ENCODE results near the gene KCNN1.
"Not testable (repeated sequence)": the region's sequence is repeated elsewhere in the genome, so short reads cannot be mapped to it uniquely, and the experiment has no call there.

Gene KCNN1

GRCh38 chr19:17966550-17967256, at the start of gene KCNN1:
TSS of gene KCNN1 (plus strand) at chr19:17967107. CDS start at chr19:17973889, 6,782 bp downstream.
- DNase-seq (ENCODE audit: low read depth in 2 of 2): no peak

- DNase-seq (ENCODE audit: low read depth in 2 of 2): not testable (repeated sequence)
These were observed 48.8 kb upstream of the KCNN1 start for GRCh38 chr19:17918151-17918550.

GRCh38 chr19:17919122-17919521, 47.8 kb upstream of the KCNN1 start:
- not testable (repeated sequence) for DNase-seq (ENCODE audit: low read depth in 2 of 2)

GRCh38 chr19:17920527-17920926, 46.4 kb upstream of the KCNN1 start:
- no peak for DNase-seq (ENCODE audit: low read depth in 2 of 2)

- no peak for DNase-seq (ENCODE audit: low read depth in 2 of 2)
These were observed 44.8 kb upstream of the KCNN1 start for GRCh38 chr19:17922138-17922537.

GRCh38 chr19:17926044-17926443, 40.9 kb upstream of the KCNN1 start:
- DNase-seq (ENCODE audit: low read depth in 2 of 2): no peak

GRCh38 chr19:17929056-17929455, 37.9 kb upstream of the KCNN1 start:
- no peak for DNase-seq (ENCODE audit: low read depth in 2 of 2)

GRCh38 chr19:17931532-17932191, 35.2 kb upstream of the KCNN1 start:
- DNase-seq (ENCODE audit: low read depth in 2 of 2): no peak

- DNase-seq (ENCODE audit: low read depth in 2 of 2): peak; percentile 88 to 90
These were observed 34.2 kb upstream of the KCNN1 start, which contains the start of gene CCDC124 for GRCh38 chr19:17932485-17933338. TSS of gene CCDC124 (plus strand) at chr19:17933015. CDS start at chr19:17936421, 3,406 bp downstream.

GRCh38 chr19:17933414-17934129, 33.3 kb upstream of the KCNN1 start:
- DNase-seq (ENCODE audit: low read depth in 2 of 2): no peak

- no peak for DNase-seq (ENCODE audit: low read depth in 2 of 2)
These were observed 30.5 kb upstream of the KCNN1 start for GRCh38 chr19:17936379-17936778.

GRCh38 chr19:17937371-17937900, 29.5 kb upstream of the KCNN1 start:
- no peak for DNase-seq (ENCODE audit: low read depth in 2 of 2)

- DNase-seq (ENCODE audit: low read depth in 2 of 2): peak; percentile 80
These were observed 28.6 kb upstream of the KCNN1 start for GRCh38 chr19:17938092-17938845.

GRCh38 chr19:17942181-17942580, 24.7 kb upstream of the KCNN1 start:
- no peak for DNase-seq (ENCODE audit: low read depth in 2 of 2)

- DNase-seq (ENCODE audit: low read depth in 2 of 2): no peak
These were observed 24.2 kb upstream of the KCNN1 start for GRCh38 chr19:17942582-17943273.

GRCh38 chr19:17943274-17944221, 23.4 kb upstream of the KCNN1 start:
- DNase-seq (ENCODE audit: low read depth in 2 of 2): no peak

- DNase-seq (ENCODE audit: low read depth in 2 of 2): no peak
These were observed 22.6 kb upstream of the KCNN1 start for GRCh38 chr19:17944301-17944700.

- no peak for DNase-seq (ENCODE audit: low read depth in 2 of 2)
These were observed 19.7 kb upstream of the KCNN1 start for GRCh38 chr19:17946965-17947784.

Measured in stimulated activated CD4-positive, alpha-beta T cell treated with anti-CD3 and anti-CD28 coated beads, Interleukin-1b, Interleukin-23, amount 100 ng/mL, for 4 hours (primary cell).